Ramos (cell line): ENCODE results near the gene LILRB4.
"Not testable (repeated sequence)": the region's sequence is repeated elsewhere in the genome, so short reads cannot be mapped to it uniquely, and the experiment has no call there.

Source experiments
- in situ Hi-C: fragments of 300-500 bp; cut with MboI; formaldehyde crosslinking; loops from one replicate; pipeline ENCODE4 v1.14.3; 2022; ENCODE audit warnings: low sequenced_read_pairs; ENCODE audit not compliant: unreplicated experiment

LILRB4 gene

DNA sequence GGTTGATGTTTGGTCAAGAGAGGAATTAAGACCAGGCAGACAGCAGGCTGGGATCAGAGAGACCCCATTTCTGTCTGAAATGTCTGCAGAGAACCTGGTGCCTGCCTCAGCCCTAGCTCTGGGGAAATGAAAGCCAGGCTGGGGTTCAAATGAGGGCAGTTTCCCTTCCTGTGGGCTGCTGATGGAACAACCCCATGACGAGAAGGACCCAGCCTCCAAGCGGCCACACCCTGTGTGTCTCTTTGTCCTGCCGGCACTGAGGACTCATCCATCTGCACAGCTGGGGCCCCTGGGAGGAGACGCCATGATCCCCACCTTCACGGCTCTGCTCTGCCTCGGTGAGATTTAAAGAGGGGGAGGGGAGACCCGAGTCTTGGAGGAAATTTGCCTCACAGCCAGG is at the start of gene LILRB4:
Gene LILRB4, plus strand, starts transcription at position 256 of the 400 bp plus-strand sequence. Its CDS starts 49 bp downstream, at position 305.
- in situ Hi-C loops, result no loop called here

DNA sequence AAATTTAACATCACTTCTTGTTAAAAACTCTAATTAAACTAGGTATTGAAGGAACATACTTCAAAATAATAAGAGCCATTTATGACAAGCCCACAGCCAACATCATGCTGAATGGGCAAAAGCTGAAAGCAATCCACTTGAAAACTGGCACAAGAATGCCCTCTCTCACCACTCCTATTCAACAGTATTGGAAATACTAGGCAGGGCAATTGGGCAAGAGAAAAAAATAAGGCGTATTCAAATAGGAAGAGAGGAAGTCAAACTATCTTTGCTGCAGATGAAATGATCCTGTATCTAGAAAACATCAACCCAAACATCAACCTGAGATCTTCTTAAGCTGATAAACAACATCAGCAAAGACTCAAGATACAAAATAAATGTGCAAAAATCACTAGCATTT is 48.1 kb upstream of the LILRB4 start:
- in situ Hi-C loops, result no loop called here

DNA sequence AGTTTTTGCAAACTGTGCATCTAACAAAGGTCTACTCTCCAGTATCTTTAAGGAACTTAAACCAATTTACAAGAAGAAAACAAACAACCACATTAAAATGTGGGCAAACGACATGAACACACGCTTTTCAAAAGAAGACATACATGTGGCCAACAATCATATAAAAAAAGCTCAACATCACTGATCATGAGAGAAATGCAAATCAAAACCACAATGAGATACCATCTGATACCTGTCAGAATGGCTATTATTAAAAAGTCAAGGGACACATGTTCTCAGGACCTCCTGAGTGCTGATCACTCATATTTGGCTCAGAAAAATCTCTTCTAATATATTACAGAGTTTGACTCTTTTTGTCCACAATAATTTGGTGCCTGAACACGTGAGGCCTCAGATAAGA is 46.7 kb upstream of the LILRB4 start:
- in situ Hi-C loops, result no loop called here

DNA sequence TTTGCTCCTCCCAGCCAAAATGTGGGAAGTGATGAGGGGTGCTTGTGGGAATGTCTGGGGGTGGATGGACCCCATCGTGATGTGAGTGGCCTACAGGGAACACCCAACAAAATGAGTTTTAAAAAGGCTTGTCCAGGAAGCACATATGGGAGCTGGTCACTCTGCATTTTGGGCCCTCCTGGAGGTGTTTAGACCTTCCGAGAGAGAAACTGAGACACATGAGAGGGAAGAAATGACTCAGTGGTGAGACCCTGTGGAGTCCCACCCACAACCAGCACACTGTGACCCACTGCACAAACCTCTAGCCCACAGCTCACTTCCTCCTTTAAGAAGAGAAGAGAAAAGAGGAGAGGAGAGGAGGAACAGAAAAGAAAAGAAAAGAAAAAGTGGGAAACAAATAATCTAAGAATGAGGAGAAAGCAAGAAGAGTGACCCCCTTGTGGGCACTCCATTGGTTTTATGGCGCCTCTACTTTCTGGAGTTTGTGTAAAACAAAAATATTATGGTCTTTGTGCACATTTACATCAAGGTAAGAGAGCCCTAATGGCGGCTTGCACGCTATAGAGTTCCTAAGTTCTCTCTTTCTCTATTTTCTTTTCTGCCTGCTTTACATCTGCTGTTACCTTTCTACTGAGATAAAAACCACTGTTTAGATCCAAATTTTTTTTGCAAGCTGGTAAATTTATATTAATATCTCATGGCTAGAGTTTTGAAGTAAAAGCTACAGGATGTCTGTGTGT is 45.8 kb upstream of the LILRB4 start:
- in situ Hi-C loops, result no loop called here

DNA sequence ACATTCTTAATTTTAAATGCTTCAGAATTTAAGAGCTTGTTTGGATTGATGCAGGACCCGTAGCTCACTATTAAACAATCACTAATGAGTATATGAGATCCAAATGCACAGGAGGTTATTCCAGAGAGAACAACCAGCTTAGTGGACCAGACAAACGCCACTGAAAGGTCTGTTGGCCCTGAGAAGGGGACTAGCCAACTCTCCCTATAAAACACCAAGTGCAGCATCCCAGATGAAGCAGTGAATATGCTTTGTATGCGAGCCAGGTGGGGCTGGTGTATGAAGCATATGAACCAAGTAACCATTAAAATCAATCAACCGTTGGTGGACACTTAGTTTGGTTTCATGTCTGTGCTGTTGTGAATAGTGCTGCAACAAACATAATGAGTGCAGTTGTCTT is 42.3 kb upstream of the LILRB4 start:
- in situ Hi-C loops, result no loop called here

DNA sequence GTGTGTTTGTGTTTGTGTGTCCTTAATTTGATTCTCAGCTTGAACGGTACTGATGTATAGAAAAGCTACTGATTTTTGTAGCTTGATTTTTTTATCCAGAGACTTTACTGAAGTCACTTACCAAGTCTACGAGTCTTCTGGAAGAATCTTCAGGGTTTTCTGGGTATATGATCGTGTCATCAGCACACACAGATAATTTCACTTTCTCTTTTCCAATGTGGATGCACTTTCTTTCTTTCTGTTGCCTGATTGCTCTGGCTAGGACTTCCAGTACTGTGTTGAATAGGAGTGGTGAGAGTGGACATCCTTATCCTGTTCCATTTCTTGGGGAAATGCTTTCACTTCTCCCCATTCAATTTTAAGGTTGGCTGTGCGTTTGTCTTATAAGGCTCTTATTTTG is 40.4 kb upstream of the LILRB4 start:
- in situ Hi-C loops, result no loop called here

DNA sequence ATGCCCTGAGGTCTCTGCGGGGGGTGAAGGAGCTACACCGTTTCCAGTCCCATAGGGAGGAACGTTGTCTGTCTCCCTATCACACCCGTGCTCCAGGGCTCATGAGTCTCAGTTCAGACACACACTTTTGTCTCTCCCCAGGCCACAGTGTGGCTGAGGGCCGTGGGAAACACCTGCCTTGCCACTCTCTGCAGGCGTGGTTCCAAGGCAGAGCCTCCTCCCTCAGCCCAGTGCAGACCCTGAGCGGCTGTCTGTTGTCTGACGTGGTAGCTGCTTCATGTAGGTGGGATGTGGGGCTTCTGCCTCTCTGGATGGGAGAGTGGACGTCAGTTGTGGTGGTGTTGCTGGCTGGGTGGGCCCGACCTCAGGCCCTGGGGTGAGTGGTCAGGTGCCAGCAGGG is 38.6 kb upstream of the LILRB4 start:
- in situ Hi-C loops, result not testable (repeated sequence)

DNA sequence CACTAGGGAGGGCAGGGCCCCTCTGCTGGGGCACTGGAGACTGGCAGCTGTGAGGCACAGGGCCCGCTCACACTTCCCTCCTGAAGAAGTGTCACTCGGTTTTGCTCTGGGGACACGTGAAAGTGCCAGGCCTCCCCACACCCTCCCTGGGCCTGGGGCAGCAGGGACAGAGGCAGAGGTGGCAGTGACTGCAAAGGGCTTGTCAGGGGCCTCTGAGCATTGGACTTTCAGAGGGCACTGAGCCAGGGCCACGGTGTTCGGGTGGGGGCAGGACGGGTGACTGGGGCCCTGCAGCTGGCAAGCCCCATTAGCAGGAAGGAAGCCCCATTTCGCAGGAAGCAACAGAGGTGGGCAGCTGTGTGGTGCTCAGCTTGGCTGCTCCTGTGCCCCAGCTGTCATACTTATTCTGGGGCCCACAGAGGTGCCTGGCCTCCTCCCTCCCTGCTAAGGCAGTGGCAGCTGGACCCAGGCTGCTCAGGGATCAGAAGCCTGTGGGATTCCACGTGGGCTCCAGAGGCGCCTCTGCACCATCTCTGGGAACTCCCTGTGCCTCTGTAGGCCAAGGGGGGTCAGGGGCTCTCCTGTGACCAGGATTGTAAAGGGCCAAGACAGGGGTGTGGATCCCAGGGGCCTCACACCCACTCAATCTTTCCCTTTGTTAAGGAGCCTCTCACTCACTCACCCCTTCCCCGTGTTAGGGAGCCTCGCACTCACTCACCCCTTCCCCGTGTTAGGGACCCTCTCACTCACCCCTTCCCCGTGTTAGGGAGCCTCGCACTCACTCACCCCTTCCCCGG is 37.7 kb upstream of the LILRB4 start:
- in situ Hi-C loops, result not testable (repeated sequence)

DNA sequence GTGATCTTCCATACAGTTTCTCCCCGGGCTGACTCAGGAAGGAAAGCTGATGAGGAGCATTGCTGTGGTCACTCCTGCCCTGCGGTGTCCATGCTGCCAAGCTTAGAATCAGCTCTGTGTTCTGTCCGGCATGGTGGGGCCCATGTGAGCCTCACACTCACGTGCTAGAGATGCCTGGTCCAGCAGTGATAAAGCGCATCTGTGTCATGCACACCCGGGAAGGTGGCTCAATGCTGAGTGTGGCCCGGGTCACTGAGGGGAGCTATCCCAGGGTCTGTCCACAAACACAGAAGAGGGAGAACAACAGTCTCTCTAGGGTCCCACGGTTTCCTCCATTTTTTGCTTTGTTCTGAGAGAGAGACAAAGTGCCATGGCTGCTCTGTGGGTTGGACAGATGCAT is 36.0 kb upstream of the LILRB4 start:
- in situ Hi-C loops, result no loop called here

DNA sequence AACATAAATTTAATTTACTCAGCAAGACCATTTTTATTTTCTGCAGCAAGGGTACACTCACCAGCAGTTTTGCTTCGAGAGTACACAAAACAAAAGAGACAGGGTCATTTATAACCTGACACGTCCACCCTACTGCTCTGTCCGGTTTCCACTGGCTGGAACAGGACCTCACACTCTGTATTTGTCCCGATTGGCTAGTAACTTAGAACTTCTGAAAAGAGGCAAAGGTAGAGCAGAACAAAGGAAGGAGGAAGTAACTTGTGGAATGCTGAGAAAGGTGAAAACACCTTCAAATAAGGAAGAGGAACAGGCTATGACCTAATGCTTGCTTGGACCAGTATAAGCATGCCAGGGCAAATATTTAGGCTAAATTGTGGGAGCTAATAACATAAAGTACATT is 34.9 kb upstream of the LILRB4 start:
- in situ Hi-C loops, result not testable (repeated sequence)

DNA sequence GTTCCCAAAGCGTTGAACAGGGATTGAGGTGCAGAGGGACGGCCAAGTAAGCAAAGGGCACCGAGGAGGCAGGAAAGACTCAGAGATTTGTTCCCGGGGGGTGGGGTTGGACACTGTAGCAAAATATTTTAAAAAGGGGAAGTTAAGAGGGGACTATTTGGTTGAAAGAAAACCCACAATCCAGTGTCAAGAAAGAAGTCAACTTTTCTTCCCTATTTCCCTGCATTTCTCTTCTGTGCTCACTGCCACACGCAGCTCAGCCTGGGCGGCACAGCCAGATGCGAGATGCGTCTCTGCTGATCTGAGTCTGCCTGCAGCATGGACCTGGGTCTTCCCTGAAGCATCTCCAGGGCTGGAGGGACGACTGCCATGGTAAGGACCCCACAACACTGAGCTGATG is 32.5 kb upstream of the LILRB4 start, which contains the start of gene LILRB1:
Gene LILRB1, plus strand, starts transcription at position 223 of the 400 bp plus-strand sequence. CDS start 590 bp downstream, outside the sequence.
- in situ Hi-C loops, result loop anchor here (5.0 kb wide), 1 partner anchor 333 kb away; no protein-coding TSS in a partner anchor

DNA sequence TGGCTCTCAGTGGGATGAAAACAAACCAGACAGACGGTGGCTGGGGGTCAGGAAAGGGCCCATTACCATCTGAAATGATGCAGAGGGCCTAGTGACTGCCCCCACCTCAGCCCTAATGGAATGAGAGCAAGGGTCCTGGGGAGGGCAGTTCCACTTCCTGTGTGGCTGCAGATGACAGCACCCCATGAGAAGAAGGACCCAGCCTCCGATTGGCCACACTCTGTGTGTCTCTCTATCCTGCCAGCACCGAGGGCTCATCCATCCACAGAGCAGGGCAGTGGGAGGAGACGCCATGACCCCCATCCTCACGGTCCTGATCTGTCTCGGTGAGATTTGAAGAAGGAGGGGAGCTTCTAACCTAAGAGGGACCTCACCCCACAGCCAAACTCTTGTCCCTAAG is 32.0 kb upstream of the LILRB4 start:
- in situ Hi-C loops, result loop anchor here (5.0 kb wide), 1 partner anchor 333 kb away; no protein-coding TSS in a partner anchor

DNA sequence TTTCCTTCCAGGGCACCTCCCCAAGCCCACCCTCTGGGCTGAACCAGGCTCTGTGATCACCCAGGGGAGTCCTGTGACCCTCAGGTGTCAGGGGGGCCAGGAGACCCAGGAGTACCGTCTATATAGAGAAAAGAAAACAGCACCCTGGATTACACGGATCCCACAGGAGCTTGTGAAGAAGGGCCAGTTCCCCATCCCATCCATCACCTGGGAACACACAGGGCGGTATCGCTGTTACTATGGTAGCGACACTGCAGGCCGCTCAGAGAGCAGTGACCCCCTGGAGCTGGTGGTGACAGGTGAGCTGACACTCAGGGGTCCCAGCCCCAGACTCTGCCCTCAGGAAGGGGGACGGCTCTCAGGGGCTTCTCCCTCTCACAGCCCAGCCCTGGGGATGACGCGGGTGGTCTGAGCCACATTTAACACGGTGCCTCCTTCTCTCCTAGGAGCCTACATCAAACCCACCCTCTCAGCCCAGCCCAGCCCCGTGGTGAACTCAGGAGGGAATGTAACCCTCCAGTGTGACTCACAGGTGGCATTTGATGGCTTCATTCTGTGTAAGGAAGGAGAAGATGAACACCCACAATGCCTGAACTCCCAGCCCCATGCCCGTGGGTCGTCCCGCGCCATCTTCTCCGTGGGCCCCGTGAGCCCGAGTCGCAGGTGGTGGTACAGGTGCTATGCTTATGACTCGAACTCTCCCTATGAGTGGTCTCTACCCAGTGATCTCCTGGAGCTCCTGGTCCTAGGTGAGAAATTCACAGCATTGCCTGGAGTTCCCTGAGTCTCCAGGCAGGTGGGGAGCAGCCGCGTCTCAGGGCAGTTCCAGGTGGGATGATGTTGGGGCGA is 31.1 kb upstream of the LILRB4 start:
- in situ Hi-C loops, result loop anchor here (5.0 kb wide), 1 partner anchor 334 kb away; no protein-coding TSS in a partner anchor

DNA sequence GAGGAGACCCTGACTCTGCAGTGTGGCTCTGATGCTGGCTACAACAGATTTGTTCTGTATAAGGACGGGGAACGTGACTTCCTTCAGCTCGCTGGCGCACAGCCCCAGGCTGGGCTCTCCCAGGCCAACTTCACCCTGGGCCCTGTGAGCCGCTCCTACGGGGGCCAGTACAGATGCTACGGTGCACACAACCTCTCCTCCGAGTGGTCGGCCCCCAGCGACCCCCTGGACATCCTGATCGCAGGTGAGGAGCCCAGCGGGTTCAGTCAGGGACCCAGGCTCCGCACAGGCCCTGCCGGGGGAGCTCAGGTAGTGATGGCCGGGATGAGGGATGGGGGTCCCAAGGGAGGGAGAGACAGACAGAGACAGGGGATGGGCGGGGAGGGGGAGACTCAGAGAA is 30.3 kb upstream of the LILRB4 start:
- in situ Hi-C loops, result loop anchor here (5.0 kb wide), 1 partner anchor 335 kb away; no protein-coding TSS in a partner anchor

DNA sequence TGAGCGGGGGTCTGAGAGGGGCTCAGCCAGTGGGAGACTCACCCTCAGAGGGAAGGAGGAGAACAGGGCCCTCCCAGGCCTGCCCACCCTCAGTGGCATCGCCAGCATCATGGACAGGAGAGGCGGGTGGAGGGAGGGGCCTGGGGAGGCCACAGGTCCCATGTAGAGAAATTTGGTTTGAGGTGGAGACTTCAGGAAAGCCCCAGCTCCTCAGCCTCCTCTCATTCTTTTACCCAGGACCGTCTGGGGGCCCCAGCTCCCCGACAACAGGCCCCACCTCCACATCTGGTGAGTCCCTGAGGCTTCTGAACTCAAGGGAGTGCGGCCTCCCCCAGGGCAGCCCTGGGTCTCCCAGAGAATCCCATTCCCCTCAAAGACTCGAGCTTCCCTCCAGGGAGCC is 29.4 kb upstream of the LILRB4 start:
- in situ Hi-C loops, result loop anchor here (5.0 kb wide), 1 partner anchor 336 kb away; no protein-coding TSS in a partner anchor

DNA sequence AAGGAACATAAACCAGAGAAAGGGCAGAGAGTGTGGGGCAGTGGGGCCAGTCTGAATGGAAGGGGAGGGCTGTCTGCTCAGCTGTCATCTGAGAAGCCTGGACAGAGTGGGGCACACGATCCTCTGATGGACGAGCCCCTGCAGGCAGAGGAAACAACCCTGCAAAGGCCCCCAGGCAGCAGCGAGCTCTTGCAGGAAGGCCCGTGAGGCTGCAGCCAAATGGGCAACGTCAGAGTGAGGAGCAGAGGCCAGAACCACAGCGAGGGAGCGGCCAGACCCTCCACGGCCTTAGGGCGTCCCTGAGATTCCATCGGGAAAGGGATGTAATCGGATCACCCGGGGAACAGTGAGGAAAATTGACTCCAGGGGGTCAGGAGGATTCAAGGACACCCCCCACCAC is 26.7 kb upstream of the LILRB4 start:
- in situ Hi-C loops, result not testable (repeated sequence)

DNA sequence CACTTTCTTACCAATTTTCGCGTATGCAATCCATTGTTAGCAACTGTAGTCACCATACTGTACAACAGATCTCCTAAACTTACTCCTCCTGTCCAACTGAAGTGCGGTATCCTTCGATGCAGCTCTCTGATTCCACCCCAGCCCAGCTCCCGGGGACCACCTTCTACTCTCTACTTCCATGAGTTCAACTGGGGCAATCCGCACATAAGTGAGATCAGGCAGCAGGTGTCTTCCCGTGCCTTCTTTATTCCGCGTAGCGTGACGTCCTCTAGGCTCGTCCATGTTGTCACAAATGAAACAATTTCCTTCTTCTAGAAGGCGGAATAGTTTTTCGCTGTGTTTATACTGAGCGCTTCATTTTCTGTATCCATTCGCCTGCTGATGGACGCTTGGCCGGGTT is 24.1 kb upstream of the LILRB4 start:
- in situ Hi-C loops, result no loop called here

DNA sequence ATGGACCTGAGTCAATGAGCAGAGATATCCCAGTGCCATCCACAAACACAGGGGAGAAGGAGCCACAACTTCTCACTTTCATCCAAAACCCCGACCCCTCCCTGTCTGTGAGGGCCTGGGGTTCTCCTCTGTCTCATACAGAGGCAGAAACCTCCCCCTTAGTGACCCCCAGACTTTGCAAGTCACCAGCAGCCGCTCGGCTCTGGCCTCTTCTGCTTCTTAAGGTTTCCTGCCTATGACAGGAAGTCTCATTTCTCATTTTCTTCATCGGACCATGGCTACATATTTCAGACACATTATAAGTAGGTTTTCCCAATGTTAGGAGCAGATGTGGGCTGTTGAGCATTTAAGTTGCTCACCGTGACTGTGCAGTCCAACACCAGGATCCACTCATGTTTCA is 19.8 kb upstream of the LILRB4 start:
- in situ Hi-C loops, result not testable (repeated sequence)

DNA sequence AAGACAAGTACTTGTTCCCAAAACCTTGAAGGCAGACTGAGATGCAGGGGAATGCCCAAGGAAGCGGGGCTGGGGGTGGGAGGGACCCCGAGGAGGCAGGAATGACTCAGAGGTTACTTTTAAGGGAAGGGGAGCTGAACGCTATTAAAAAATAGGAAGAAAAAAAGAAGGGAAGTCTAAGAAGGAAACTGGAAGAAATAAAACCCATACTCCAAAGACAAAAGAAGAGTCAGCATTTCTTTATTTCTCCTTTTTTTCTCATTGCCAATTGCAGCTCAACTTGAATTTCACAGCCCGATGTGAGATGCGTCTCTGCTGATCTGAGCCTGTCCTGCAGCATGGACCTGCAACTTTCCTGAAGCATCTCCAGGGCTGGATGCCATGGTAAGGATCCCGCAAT is 19.2 kb upstream of the LILRB4 start:
- in situ Hi-C loops, result not testable (repeated sequence)

DNA sequence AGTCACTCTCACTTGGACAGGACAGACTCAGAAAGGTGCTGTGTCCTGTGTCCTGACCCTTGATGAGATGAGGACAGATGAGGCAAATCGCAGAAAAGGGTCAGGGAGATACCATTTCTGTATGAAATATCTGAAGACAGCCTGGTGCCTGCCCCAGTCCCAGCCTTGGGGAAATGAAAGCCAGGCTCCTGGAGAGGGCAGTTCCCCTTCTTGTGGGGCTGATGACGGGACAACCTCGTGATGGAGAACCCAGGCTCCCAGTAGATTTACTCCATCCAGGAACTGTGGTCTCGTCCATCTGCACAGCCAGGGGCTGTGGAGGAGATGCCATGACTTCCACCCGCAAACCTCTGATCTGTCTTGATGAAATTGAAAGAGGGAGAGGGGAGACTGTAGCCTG is 18.7 kb upstream of the LILRB4 start:
- in situ Hi-C loops, result no loop called here
